SK-N-SH (cell line): ENCODE results near the gene VWA5B2.

Experiments used
- EP300 ChIP-seq, 2 experiments: IDR thresholded peaks; 2 replicates each; pipeline versions ENCODE4 v1.4.0 to v1.6.1; 2012; ENCODE audit warnings: borderline replicate concordance in 1 of 2, low read depth in 1 of 2, low read length in 1 of 2
- EZH2phosphoT487 ChIP-seq: fragments of 200-600 bp; sonication (generic); IDR thresholded peaks from 2 replicates; pipeline ENCODE4 v1.6.1; 2017; ENCODE audit warnings: low read depth, mixed run types, mild to moderate bottlenecking, antibody characterized with exemption, moderate library complexity, borderline replicate concordance
- MXI1 ChIP-seq: IDR thresholded peaks from 2 replicates; pipeline ENCODE4 v1.6.1; 2012; ENCODE audit warnings: mild to moderate bottlenecking, low read depth, low read length, improper control_type of control experiment
- NRF1 ChIP-seq: IDR thresholded peaks from 2 replicates; pipeline ENCODE4 v1.6.1; 2012; ENCODE audit warnings: low read depth, mild to moderate bottlenecking, low read length
- POLR2AphosphoS5 ChIP-seq: IDR thresholded peaks from 2 replicates; pipeline ENCODE4 v1.6.1; 2012; ENCODE audit warnings: low read depth, low read length
- RFX5 ChIP-seq: IDR thresholded peaks from 2 replicates; pipeline ENCODE4 v1.6.1; 2012; ENCODE audit warnings: mild to moderate bottlenecking, improper control_type of control experiment, low read length
- SMC3 ChIP-seq: IDR thresholded peaks from 2 replicates; pipeline ENCODE4 v1.6.1; 2012; ENCODE audit warnings: low read depth, low read length, improper control_type of control experiment
- TEAD4 ChIP-seq: IDR thresholded peaks from 2 replicates; pipeline ENCODE4 v1.4.0; 2012; ENCODE audit warnings: mild to moderate bottlenecking, borderline replicate concordance; ENCODE audit not compliant: insufficient read depth
- USF2 ChIP-seq: fragments of 150-350 bp; IDR thresholded peaks from 2 replicates; pipeline ENCODE4 v1.6.1; 2017; ENCODE audit warnings: antibody characterized with exemption, low read length, low read depth, borderline replicate concordance
- YY1 ChIP-seq: IDR thresholded peaks from 2 replicates; pipeline ENCODE4 v1.4.0; 2012; ENCODE audit warnings: low read depth, mild to moderate bottlenecking
- TF ChIP-seq, protein P1 (sequence below): fragments of 200-600 bp; sonication (generic); IDR thresholded peaks from 2 replicates; pipeline ENCODE4 v1.6.1; 2017; ENCODE audit warnings: antibody characterized with exemption, mild to moderate bottlenecking, moderate library complexity
- TF ChIP-seq, protein P2 (sequence below): IDR thresholded peaks from 2 replicates; pipeline ENCODE4 v1.6.1; 2012; ENCODE audit warnings: mild to moderate bottlenecking, low read depth, low read length, moderate library complexity

- TF ChIP-seq, protein P1, sequence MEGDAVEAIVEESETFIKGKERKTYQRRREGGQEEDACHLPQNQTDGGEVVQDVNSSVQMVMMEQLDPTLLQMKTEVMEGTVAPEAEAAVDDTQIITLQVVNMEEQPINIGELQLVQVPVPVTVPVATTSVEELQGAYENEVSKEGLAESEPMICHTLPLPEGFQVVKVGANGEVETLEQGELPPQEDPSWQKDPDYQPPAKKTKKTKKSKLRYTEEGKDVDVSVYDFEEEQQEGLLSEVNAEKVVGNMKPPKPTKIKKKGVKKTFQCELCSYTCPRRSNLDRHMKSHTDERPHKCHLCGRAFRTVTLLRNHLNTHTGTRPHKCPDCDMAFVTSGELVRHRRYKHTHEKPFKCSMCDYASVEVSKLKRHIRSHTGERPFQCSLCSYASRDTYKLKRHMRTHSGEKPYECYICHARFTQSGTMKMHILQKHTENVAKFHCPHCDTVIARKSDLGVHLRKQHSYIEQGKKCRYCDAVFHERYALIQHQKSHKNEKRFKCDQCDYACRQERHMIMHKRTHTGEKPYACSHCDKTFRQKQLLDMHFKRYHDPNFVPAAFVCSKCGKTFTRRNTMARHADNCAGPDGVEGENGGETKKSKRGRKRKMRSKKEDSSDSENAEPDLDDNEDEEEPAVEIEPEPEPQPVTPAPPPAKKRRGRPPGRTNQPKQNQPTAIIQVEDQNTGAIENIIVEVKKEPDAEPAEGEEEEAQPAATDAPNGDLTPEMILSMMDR, result no peak
- TF ChIP-seq EP300 (IDR thresholded peaks at IDR 0.05; ENCODE audit: borderline replicate concordance in 1 of 2, low read depth in 1 of 2, low read length in 1 of 2) (no peak), TEAD4 (no peak), SMC3 (no peak), EZH2phosphoT487 (no peak), USF2 (no peak), POLR2AphosphoS5 (no peak), RFX5 (no peak), YY1 (no peak), NRF1 (no peak), MXI1 (no peak)
- TF ChIP-seq, protein P2, sequence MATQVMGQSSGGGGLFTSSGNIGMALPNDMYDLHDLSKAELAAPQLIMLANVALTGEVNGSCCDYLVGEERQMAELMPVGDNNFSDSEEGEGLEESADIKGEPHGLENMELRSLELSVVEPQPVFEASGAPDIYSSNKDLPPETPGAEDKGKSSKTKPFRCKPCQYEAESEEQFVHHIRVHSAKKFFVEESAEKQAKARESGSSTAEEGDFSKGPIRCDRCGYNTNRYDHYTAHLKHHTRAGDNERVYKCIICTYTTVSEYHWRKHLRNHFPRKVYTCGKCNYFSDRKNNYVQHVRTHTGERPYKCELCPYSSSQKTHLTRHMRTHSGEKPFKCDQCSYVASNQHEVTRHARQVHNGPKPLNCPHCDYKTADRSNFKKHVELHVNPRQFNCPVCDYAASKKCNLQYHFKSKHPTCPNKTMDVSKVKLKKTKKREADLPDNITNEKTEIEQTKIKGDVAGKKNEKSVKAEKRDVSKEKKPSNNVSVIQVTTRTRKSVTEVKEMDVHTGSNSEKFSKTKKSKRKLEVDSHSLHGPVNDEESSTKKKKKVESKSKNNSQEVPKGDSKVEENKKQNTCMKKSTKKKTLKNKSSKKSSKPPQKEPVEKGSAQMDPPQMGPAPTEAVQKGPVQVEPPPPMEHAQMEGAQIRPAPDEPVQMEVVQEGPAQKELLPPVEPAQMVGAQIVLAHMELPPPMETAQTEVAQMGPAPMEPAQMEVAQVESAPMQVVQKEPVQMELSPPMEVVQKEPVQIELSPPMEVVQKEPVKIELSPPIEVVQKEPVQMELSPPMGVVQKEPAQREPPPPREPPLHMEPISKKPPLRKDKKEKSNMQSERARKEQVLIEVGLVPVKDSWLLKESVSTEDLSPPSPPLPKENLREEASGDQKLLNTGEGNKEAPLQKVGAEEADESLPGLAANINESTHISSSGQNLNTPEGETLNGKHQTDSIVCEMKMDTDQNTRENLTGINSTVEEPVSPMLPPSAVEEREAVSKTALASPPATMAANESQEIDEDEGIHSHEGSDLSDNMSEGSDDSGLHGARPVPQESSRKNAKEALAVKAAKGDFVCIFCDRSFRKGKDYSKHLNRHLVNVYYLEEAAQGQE, result no peak
These were observed 26.1 kb downstream of the VWA5B2 start for GRCh38 chr3:184255291-184256039.
